Omental fat pad (tissue), 4 donors: ENCODE measurements around the gene C19orf12. TPM values are rescaled to one million over a fixed set of nuclear protein-coding genes. Genes with fewer than 3 reads are reported as not detected.

Experiments
- ATAC-seq: fragments of 150-250 bp; one replicate; pipeline ENCODE4 v1.9.1; 2016; ENCODE audit warnings: mild to moderate bottlenecking, moderate library complexity; ENCODE audit not compliant: low FRiP score
- DNase-seq: peaks from one replicate; pipeline ENCODE4 v3.0.0-alpha.2; 2019; ENCODE audit warnings: low spot score
- CTCF ChIP-seq, 3 donors: fragments of 450-650 bp; IDR thresholded peaks; one replicate each; pipeline ENCODE4 v1.5.1; 2016 to 2017; ENCODE audit warnings: antibody characterized with exemption in 3 of 3, mild to moderate bottlenecking in 3 of 3, moderate library complexity in 2 of 3
- total RNA-seq, 4 donors: library from RNA; depleted of rRNA; stranded (reverse); fragments of >200 nt; gene quantifications; one replicate each; pipeline ENCODE4 v1.1.0, GENCODE V29; 2016

C19orf12 gene
- total RNA-seq, 4 donors from 2014 or later = 105 to 260 (median 142) TPM

GRCh38 chr19:29696565-29696846 lies 18.6 kb downstream of the C19orf12 start:
- TF ChIP-seq CTCF (IDR thresholded peaks at IDR 0.05) = no peak
- ATAC-seq (no peak), DNase-seq (no peak)

- ATAC-seq = no peak
- TF ChIP-seq CTCF (IDR thresholded peaks at IDR 0.05) = no peak
- no peak for DNase-seq
Measured at GRCh38 chr19:29695765-29696564, 19.1 kb downstream of the C19orf12 start.

GRCh38 chr19:29694669-29695627 lies 20.1 kb downstream of the C19orf12 start:
- ATAC-seq (peak; percentile 86), DNase-seq (no peak)
- TF ChIP-seq CTCF (IDR thresholded peaks at IDR 0.05) = peak in 1 of 3 donors; percentile 30

- DNase-seq = no peak
- ATAC-seq = no peak
- no peak for TF ChIP-seq CTCF (IDR thresholded peaks at IDR 0.05)
Measured at GRCh38 chr19:29694161-29694560, 20.9 kb downstream of the C19orf12 start.

GRCh38 chr19:29690842-29691241 lies 24.2 kb downstream of the C19orf12 start:
- ATAC-seq = no peak
- DNase-seq = no peak
- TF ChIP-seq CTCF (IDR thresholded peaks at IDR 0.05) = no peak

GRCh38 chr19:29687897-29688728 lies 26.9 kb downstream of the C19orf12 start:
- no peak for TF ChIP-seq CTCF (IDR thresholded peaks at IDR 0.05)
- no peak for ATAC-seq
- DNase-seq = no peak
